Measurements from ENCODE around the gene GFI1. TPM values are rescaled to one million over a fixed set of nuclear protein-coding genes. Genes with fewer than 3 reads are reported as not detected.

The GFI1 gene
- total and polyA plus RNA-seq, 2 of the 13 experiments (the other 11 are each of a cell fraction or from before 2014, with no cell fraction given), result 10.3 to 10.5 TPM

GRCh38 chr1:92441697-92442342 lies 44.9 kb downstream of the GFI1 start (continued):
- TF ChIP-seq KIAA2018 (CRISPR knock-in tag; IDR thresholded peaks at IDR 0.05; ENCODE audit: borderline replicate concordance) (no peak), ADNP (CRISPR knock-in tag; IDR thresholded peaks at IDR 0.05) (no peak), GLI4 (CRISPR knock-in tag; IDR thresholded peaks at IDR 0.05; ENCODE audit: borderline replicate concordance) (no peak; the same call in 1 of the 2 replicates), ZNF713 (CRISPR knock-in tag; IDR thresholded peaks at IDR 0.05) (no peak), ZNF577 (CRISPR knock-in tag; IDR thresholded peaks at IDR 0.05; ENCODE audit: borderline replicate concordance, low read depth) (peak; percentile 44; the same call in 1 of the 2 replicates), MTA1 (CRISPR knock-in tag; IDR thresholded peaks at IDR 0.05; ENCODE audit: borderline replicate concordance) (peak; percentile 56; the same call in 1 of the 2 replicates)
- TF ChIP-seq, protein P1, sequence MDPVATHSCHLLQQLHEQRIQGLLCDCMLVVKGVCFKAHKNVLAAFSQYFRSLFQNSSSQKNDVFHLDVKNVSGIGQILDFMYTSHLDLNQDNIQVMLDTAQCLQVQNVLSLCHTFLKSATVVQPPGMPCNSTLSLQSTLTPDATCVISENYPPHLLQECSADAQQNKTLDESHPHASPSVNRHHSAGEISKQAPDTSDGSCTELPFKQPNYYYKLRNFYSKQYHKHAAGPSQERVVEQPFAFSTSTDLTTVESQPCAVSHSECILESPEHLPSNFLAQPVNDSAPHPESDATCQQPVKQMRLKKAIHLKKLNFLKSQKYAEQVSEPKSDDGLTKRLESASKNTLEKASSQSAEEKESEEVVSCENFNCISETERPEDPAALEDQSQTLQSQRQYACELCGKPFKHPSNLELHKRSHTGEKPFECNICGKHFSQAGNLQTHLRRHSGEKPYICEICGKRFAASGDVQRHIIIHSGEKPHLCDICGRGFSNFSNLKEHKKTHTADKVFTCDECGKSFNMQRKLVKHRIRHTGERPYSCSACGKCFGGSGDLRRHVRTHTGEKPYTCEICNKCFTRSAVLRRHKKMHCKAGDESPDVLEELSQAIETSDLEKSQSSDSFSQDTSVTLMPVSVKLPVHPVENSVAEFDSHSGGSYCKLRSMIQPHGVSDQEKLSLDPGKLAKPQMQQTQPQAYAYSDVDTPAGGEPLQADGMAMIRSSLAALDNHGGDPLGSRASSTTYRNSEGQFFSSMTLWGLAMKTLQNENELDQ (CRISPR knock-in tag; IDR thresholded peaks at IDR 0.05; ENCODE audit: borderline replicate concordance), result no peak

Measured in HepG2 (cell line).